Endothelial cell of umbilical vein (primary cell): Measurements from ENCODE around the gene UIMC1. TPM values are rescaled to one million over a fixed set of nuclear protein-coding genes. Genes with fewer than 3 reads are reported as not detected.

Experiments used
- BruUV-seq: library from RNA; stranded (reverse); fragments of 400-500 nt; replicated peaks from 2 replicates; lab custom pipeline; 2021; lab: Mats Ljungman, UMichigan
- CTCF ChIA-PET: fragments of 300-600, 350-600 bp; sonication (Branson Sonifier 250); formaldehyde crosslinking; loops from one replicate; lab custom pipeline; 2021; ENCODE audit warnings: antibody characterized with exemption, inconsistent platforms; lab: Charles Lee
- POLR2A ChIA-PET: fragments of 300-600, 350-600 bp; sonication (Branson Sonifier 250); formaldehyde crosslinking; loops from one replicate; lab custom pipeline; 2021; ENCODE audit warnings: antibody characterized with exemption, inconsistent platforms; lab: Charles Lee
- DNase-seq: peaks from one replicate; pipeline ENCODE4 v3.0.0-alpha.2; 2011; ENCODE audit warnings: low read depth, low spot score
- FAIRE-seq: peaks from 2 replicates; lab custom pipeline; 2011; peaks lifted over from hg19 to GRCh38; lab: Jason Lieb, UNC
- H2AFZ ChIP-seq: 2 replicates; pipeline ENCODE4 v1.6.0; 2012; ENCODE audit warnings: low read depth, low read length, control low read depth, inconsistent platforms
- H3K27ac ChIP-seq: 2 replicates; pipeline ENCODE4 v1.5.1; 2011; ENCODE audit warnings: low read depth, mild to moderate bottlenecking, control low read depth, low read length, moderate library complexity; ENCODE audit not compliant: insufficient read depth
- H3K27me3 ChIP-seq, 2 experiments: 2 replicates each; pipeline versions ENCODE4 v1.6.0 to v1.6.1; 2011; ENCODE audit warnings: low read length in 2 of 2, mixed read lengths in 1 of 2; ENCODE audit not compliant: control insufficient read depth in 2 of 2, insufficient read depth in 2 of 2
- H3K36me3 ChIP-seq, 2 experiments: 2 replicates in 1 of 2; 3 replicates in 1 of 2; pipeline ENCODE4 v1.5.1; 2011; ENCODE audit warnings: low read length in 2 of 2, mild to moderate bottlenecking in 1 of 2, moderate library complexity in 1 of 2; ENCODE audit not compliant: control insufficient read depth in 2 of 2, insufficient read depth in 2 of 2; ENCODE audit errors: extremely low read depth in 1 of 2
- H3K4me1 ChIP-seq: 3 replicates; pipeline ENCODE4 v1.5.1; 2011; ENCODE audit warnings: mild to moderate bottlenecking, low read length; ENCODE audit not compliant: control insufficient read depth, insufficient read depth; ENCODE audit errors: extremely low read depth
- H3K4me2 ChIP-seq: 2 replicates; pipeline ENCODE4 v1.6.1; 2011; ENCODE audit warnings: low read length, control low read depth, mixed read lengths; ENCODE audit not compliant: insufficient read depth
- H3K4me3 ChIP-seq, 3 experiments: fragments of 200-600 bp in 1 of 3; sonication (generic), shearing (Covaris generic) in 1 of 3; replicated peaks in 1 of 3; 2 replicates each; pipeline ENCODE4 v1.5.1; 2011 to 2016; ENCODE audit warnings: control low read depth in 3 of 3, low read length in 3 of 3, mild to moderate bottlenecking in 2 of 3, inconsistent platforms in 1 of 3, low read depth in 1 of 3, moderate library complexity in 1 of 3; ENCODE audit not compliant: insufficient read depth in 1 of 3
- H3K79me2 ChIP-seq: 2 replicates; pipeline ENCODE4 v1.6.0; 2012; ENCODE audit warnings: low read length, inconsistent platforms; ENCODE audit not compliant: control insufficient read depth, insufficient read depth
- H3K9ac ChIP-seq: replicated peaks from 2 replicates; pipeline ENCODE3; 2011; ENCODE audit warnings: low read length, control low read depth; ENCODE audit not compliant: insufficient read depth; ENCODE audit errors: extremely low read depth
- H3K9me1 ChIP-seq: replicated peaks from 3 replicates; pipeline ENCODE4 v1.6.0; 2011; ENCODE audit warnings: mild to moderate bottlenecking, low read length; ENCODE audit not compliant: control insufficient read depth, insufficient read depth; ENCODE audit errors: extremely low read depth
- H3K9me3 ChIP-seq: replicated peaks from 2 replicates; pipeline ENCODE4 v1.5.1; 2012; ENCODE audit warnings: low read length, inconsistent platforms; ENCODE audit not compliant: control insufficient read depth, insufficient read depth
- H4K20me1 ChIP-seq: replicated peaks from 2 replicates; pipeline ENCODE3; 2011; ENCODE audit warnings: mild to moderate bottlenecking, low read length; ENCODE audit not compliant: control insufficient read depth, insufficient read depth; ENCODE audit errors: extremely low read depth
- EZH2 ChIP-seq: IDR thresholded peaks from 2 replicates; pipeline ENCODE4 v1.6.1; 2012; ENCODE audit warnings: borderline replicate concordance, low read depth, mild to moderate bottlenecking, moderate library complexity, low read length, inconsistent platforms; ENCODE audit not compliant: severe bottlenecking
- FOS ChIP-seq: IDR thresholded peaks from 2 replicates; pipeline ENCODE4 v1.6.1; 2011; ENCODE audit warnings: mild to moderate bottlenecking, low read length, moderate library complexity, borderline replicate concordance; ENCODE audit not compliant: insufficient read depth
- GATA2 ChIP-seq: IDR thresholded peaks from 2 replicates; pipeline ENCODE4 v1.7.0; 2011; ENCODE audit warnings: low read depth, mild to moderate bottlenecking, moderate library complexity, mixed read lengths, low read length; ENCODE audit not compliant: insufficient read length, insufficient read depth
- JUN ChIP-seq: IDR thresholded peaks from 2 replicates; pipeline ENCODE4 v1.6.1; 2011; ENCODE audit warnings: borderline replicate concordance, low read depth; ENCODE audit not compliant: insufficient read length, insufficient read depth
- MYC ChIP-seq: IDR thresholded peaks from one replicate; pipeline ENCODE4 v1.6.1; 2011; ENCODE audit warnings: mild to moderate bottlenecking, low read depth, low read length
- POLR2A ChIP-seq: IDR thresholded peaks from 2 replicates; pipeline ENCODE4 v1.6.1; 2012; ENCODE audit warnings: low read depth, mild to moderate bottlenecking, control low read depth, low read length
- POLR2AphosphoS5 ChIP-seq: IDR thresholded peaks from 2 replicates; pipeline ENCODE4 v1.6.1; 2012; ENCODE audit warnings: low read depth, mild to moderate bottlenecking, control low read depth, low read length, moderate library complexity; ENCODE audit not compliant: insufficient read depth
- dilution Hi-C: fragments of 300-500 bp; cut with MboI; formaldehyde crosslinking; loops from one replicate; pipeline ENCODE4 v1.15.0; 2019; ENCODE audit warnings: low sequenced_read_pairs; ENCODE audit not compliant: extremely low pct_ligation_motif_present
- intact Hi-C: fragments of 100-400 bp; cut with micrococcal nuclease; formaldehyde crosslinking; loops from one replicate; pipeline ENCODE4 v1.10.0; 2022
- polyA plus RNA-seq, 4 experiments: library from polyadenylated mRNA; depleted of rRNA in 3 of 4; stranded (reverse) in 3 of 4; unstranded in 1 of 4; fragments of >200 nt; gene quantifications; 2 replicates each; pipeline versions ENCODE4 v1.2.1 to v1.2.3, GENCODE V29; 2011 to 2012; ENCODE audit warnings: missing spikeins in 1 of 4
- total RNA-seq: library from RNA; stranded (reverse); gene quantifications from 2 replicates; pipeline ENCODE4 v1.2.3, GENCODE V29; 2021
- TF ChIP-seq, protein P1 (sequence below), 2 donors: IDR thresholded peaks; 1 replicate in 1 of 2; 2 replicates in 1 of 2; pipeline ENCODE4 v1.5.1; 2011; ENCODE audit warnings: low read length in 2 of 2, mild to moderate bottlenecking in 2 of 2, moderate library complexity in 2 of 2, control low read depth in 1 of 2, inconsistent platforms in 1 of 2, low read depth in 1 of 2; ENCODE audit not compliant: insufficient read depth in 1 of 2; ENCODE audit errors: extremely low read depth in 1 of 2
- TF ChIP-seq, protein P2 (sequence below): IDR thresholded peaks from 2 replicates; pipeline ENCODE4 v1.6.1; 2011; ENCODE audit not compliant: insufficient read depth, insufficient read length

UIMC1 gene
- total and polyA plus RNA-seq, 2 donors (not counting 3 experiments of a cell fraction or from before 2014, with no cell fraction given) = 17.2 to 60.1 TPM

DNA sequence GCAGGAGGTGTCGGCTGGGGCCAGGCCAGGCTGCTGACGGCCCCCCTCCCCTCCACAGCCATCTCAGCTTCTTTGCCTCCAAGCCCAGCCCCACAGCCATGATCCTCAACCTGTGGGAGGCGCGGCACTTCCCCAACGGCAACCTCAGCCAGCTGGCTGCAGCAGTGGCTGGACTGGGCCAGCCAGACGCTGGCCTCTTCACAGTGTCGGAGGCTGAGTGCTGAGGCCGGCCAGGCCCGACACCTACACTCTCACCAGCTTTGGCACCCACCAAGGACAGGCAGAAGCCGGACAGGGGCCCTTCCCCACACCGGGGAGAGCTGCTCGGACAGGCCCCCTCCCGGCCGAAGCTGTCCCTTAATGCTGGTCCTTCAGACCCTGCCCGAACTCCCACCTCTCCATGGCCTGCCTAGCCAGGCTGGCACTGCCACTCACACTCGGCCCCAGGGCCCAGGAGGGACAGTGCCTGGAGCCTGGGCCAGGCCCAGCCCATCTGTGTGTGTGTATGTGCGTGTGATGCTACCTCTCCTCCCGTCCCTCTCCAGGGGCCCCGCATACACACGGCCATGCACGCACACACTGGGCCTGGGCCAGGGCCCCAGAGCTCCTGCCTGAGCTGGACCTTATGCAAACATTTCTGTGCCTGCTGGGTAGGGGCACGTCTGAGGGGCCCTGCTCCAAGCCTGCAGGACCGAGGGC is 126.8 kb downstream of the UIMC1 start:
- FAIRE-seq = no peak
- H3K27me3 ChIP-seq = peaks cover 0 to 2% of the 10 kb centered on the region in 2 experiments

More for the DNA sequence above, 126.8 kb downstream of the UIMC1 start:
- no peaks in the 10 kb centered on the region for H3K36me3 ChIP-seq
- H3K4me1 ChIP-seq = no peaks in the 10 kb centered on the region
- no peak overlapping the region for H3K9ac ChIP-seq
- no peak for DNase-seq
- no peak overlapping the region for H3K4me3 ChIP-seq
- intact Hi-C loops (loop anchor here (10.0 kb wide), 1 partner anchor 215 kb away; no protein-coding TSS in a partner anchor), dilution Hi-C loops (no loop called here)
- no peak overlapping the region for H3K27ac ChIP-seq
- CTCF ChIA-PET = interaction anchor here (1.1 kb wide), 2 partner anchors 9 to 219 kb away, joined by 3 read pairs; no protein-coding TSS in a partner anchor
- BruUV-seq = no TSS peak
- no peak for TF ChIP-seq POLR2A
- TF ChIP-seq FOS = no peak
- TF ChIP-seq MYC = no peak
- TF ChIP-seq JUN = no peak
- no peak for TF ChIP-seq POLR2AphosphoS5
- TF ChIP-seq GATA2 = no peak
- TF ChIP-seq, protein P1, sequence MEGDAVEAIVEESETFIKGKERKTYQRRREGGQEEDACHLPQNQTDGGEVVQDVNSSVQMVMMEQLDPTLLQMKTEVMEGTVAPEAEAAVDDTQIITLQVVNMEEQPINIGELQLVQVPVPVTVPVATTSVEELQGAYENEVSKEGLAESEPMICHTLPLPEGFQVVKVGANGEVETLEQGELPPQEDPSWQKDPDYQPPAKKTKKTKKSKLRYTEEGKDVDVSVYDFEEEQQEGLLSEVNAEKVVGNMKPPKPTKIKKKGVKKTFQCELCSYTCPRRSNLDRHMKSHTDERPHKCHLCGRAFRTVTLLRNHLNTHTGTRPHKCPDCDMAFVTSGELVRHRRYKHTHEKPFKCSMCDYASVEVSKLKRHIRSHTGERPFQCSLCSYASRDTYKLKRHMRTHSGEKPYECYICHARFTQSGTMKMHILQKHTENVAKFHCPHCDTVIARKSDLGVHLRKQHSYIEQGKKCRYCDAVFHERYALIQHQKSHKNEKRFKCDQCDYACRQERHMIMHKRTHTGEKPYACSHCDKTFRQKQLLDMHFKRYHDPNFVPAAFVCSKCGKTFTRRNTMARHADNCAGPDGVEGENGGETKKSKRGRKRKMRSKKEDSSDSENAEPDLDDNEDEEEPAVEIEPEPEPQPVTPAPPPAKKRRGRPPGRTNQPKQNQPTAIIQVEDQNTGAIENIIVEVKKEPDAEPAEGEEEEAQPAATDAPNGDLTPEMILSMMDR (IDR thresholded peaks at IDR 0.05; ENCODE audit: extremely low read depth in 1 of 2, insufficient read depth in 1 of 2, low read depth in 1 of 2, low read length in 2 of 2) = no peak
- TF ChIP-seq, protein P2, sequence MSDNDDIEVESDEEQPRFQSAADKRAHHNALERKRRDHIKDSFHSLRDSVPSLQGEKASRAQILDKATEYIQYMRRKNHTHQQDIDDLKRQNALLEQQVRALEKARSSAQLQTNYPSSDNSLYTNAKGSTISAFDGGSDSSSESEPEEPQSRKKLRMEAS = no peak
- TF ChIP-seq EZH2 = no peak
- H4K20me1 ChIP-seq = no peaks in the 10 kb centered on the region
- POLR2A ChIA-PET = interaction anchor here (0.9 kb wide), 1 partner anchor 127 kb away, joined by 3 read pairs; the partner anchor contains the start of gene UIMC1
- H3K79me2 ChIP-seq = no peaks in the 10 kb centered on the region
- no peaks in the 10 kb centered on the region for H3K9me1 ChIP-seq
- no peaks in the 10 kb centered on the region for H3K9me3 ChIP-seq
- H2AFZ ChIP-seq = no peak overlapping the region
- no peak overlapping the region for H3K4me2 ChIP-seq
